ENCODE measurements around the gene PPM1B.
"Not testable (repeated sequence)": the region's sequence is repeated elsewhere in the genome, so short reads cannot be mapped to it uniquely, and the experiment has no call there.

- TF ChIP-seq CTCF, POLR2A (IDR thresholded peaks at IDR 0.05): not testable (repeated sequence)
Observed at GRCh38 chr2:44133602-44134001, 35.1 kb upstream of the PPM1B start.
